Measurements from ENCODE around the gene AATK.

Gene AATK

GRCh38 chr17:81121841-81122733 is 43.9 kb downstream of the AATK start:
- no peak overlapping the region for H3K27ac ChIP-seq (ENCODE audit: low read depth, low read length)
- H3K36me3 ChIP-seq (ENCODE audit: control insufficient read depth, insufficient read depth, low read length): no peaks in the 10 kb centered on the region
- peaks cover 3% of the 10 kb centered on the region for H3K4me1 ChIP-seq (ENCODE audit: control insufficient read depth, insufficient read depth, low read length)
- no peak overlapping the region for H3K4me3 ChIP-seq (ENCODE audit: low read length)
- peaks cover 7% of the 10 kb centered on the region for H3K27me3 ChIP-seq (ENCODE audit: control insufficient read depth, insufficient read depth, low read length)
- H3K9ac ChIP-seq (ENCODE audit: low read length): no peak overlapping the region

GRCh38 chr17:81120695-81121621 is 45.1 kb downstream of the AATK start:
- Histone ChIP-seq H3K4me1 (ENCODE audit: control insufficient read depth, insufficient read depth, low read length) (peaks cover 3% of the 10 kb centered on the region), H3K9ac (ENCODE audit: low read length) (no peak overlapping the region), H3K4me3 (ENCODE audit: low read length) (no peak overlapping the region), H3K27me3 (ENCODE audit: control insufficient read depth, insufficient read depth, low read length) (peaks cover 7% of the 10 kb centered on the region), H3K27ac (ENCODE audit: low read depth, low read length) (no peak overlapping the region), H3K36me3 (ENCODE audit: control insufficient read depth, insufficient read depth, low read length) (no peaks in the 10 kb centered on the region)

DNA sequence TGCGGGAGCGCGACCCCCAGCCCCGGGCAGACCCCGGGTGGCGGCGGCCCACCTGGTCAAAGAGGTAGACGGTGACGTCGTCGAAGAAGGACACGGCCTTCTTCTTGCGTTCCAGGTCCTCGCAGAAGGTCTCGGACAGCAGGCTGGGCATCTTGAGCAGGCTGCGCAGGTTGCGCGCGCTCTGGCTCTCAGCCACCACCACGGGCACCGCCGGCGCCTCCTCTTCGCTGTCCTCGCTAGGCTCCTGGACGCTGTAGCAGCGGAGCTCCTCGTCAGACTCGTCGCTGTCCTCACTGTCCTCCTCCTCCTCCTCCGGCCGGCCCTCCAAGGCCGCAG is 45.9 kb downstream of the AATK start:
- no peaks in the 10 kb centered on the region for H3K36me3 ChIP-seq (ENCODE audit: control insufficient read depth, insufficient read depth, low read length)
- no peak overlapping the region for H3K4me3 ChIP-seq (ENCODE audit: low read length)
- peaks cover 3% of the 10 kb centered on the region for H3K4me1 ChIP-seq (ENCODE audit: control insufficient read depth, insufficient read depth, low read length)

GRCh38 chr17:81119223-81120148 is 46.5 kb downstream of the AATK start:
- Histone ChIP-seq H3K4me1 (ENCODE audit: control insufficient read depth, insufficient read depth, low read length) (peaks cover 3% of the 10 kb centered on the region), H3K27ac (ENCODE audit: low read depth, low read length) (no peak overlapping the region), H3K9ac (ENCODE audit: low read length) (no peak overlapping the region)

More for the DNA sequence above, 45.9 kb downstream of the AATK start:
- Histone ChIP-seq H3K27ac (ENCODE audit: low read depth, low read length) (no peak overlapping the region), H3K27me3 (ENCODE audit: control insufficient read depth, insufficient read depth, low read length) (peaks cover 7% of the 10 kb centered on the region), H3K9ac (ENCODE audit: low read length) (no peak overlapping the region)

GRCh38 chr17:81118308-81119221 is 47.5 kb downstream of the AATK start:
- Histone ChIP-seq H3K4me3 (ENCODE audit: low read length) (no peak overlapping the region), H3K27ac (ENCODE audit: low read depth, low read length) (no peak overlapping the region), H3K36me3 (ENCODE audit: control insufficient read depth, insufficient read depth, low read length) (no peaks in the 10 kb centered on the region), H3K4me1 (ENCODE audit: control insufficient read depth, insufficient read depth, low read length) (peaks cover 3% of the 10 kb centered on the region), H3K27me3 (ENCODE audit: control insufficient read depth, insufficient read depth, low read length) (peaks cover 7% of the 10 kb centered on the region), H3K9ac (ENCODE audit: low read length) (no peak overlapping the region)

More at GRCh38 chr17:81119223-81120148, 46.5 kb downstream of the AATK start:
- Histone ChIP-seq H3K27me3 (ENCODE audit: control insufficient read depth, insufficient read depth, low read length) (peaks cover 7% of the 10 kb centered on the region), H3K36me3 (ENCODE audit: control insufficient read depth, insufficient read depth, low read length) (no peaks in the 10 kb centered on the region), H3K4me3 (ENCODE audit: low read length) (peak overlapping the region; percentile 17)

- Histone ChIP-seq H3K27ac (ENCODE audit: low read depth, low read length) (no peak overlapping the region), H3K4me1 (ENCODE audit: control insufficient read depth, insufficient read depth, low read length) (peaks cover 3% of the 10 kb centered on the region)
These were observed 48.3 kb downstream of the AATK start for GRCh38 chr17:81117672-81118198.

GRCh38 chr17:81116704-81117103 is 49.3 kb downstream of the AATK start:
- no peak overlapping the region for H3K4me3 ChIP-seq (ENCODE audit: low read length)
- peaks cover 7% of the 10 kb centered on the region for H3K27me3 ChIP-seq (ENCODE audit: control insufficient read depth, insufficient read depth, low read length)
- peaks cover 3% of the 10 kb centered on the region for H3K4me1 ChIP-seq (ENCODE audit: control insufficient read depth, insufficient read depth, low read length)
- no peaks in the 10 kb centered on the region for H3K36me3 ChIP-seq (ENCODE audit: control insufficient read depth, insufficient read depth, low read length)
- no peak overlapping the region for H3K9ac ChIP-seq (ENCODE audit: low read length)
- H3K27ac ChIP-seq (ENCODE audit: low read depth, low read length): no peak overlapping the region

More at GRCh38 chr17:81117672-81118198, 48.3 kb downstream of the AATK start:
- H3K27me3 ChIP-seq (ENCODE audit: control insufficient read depth, insufficient read depth, low read length): peaks cover 7% of the 10 kb centered on the region
- H3K9ac ChIP-seq (ENCODE audit: low read length): no peak overlapping the region
- no peak overlapping the region for H3K4me3 ChIP-seq (ENCODE audit: low read length)
- H3K36me3 ChIP-seq (ENCODE audit: control insufficient read depth, insufficient read depth, low read length): no peaks in the 10 kb centered on the region

DNA sequence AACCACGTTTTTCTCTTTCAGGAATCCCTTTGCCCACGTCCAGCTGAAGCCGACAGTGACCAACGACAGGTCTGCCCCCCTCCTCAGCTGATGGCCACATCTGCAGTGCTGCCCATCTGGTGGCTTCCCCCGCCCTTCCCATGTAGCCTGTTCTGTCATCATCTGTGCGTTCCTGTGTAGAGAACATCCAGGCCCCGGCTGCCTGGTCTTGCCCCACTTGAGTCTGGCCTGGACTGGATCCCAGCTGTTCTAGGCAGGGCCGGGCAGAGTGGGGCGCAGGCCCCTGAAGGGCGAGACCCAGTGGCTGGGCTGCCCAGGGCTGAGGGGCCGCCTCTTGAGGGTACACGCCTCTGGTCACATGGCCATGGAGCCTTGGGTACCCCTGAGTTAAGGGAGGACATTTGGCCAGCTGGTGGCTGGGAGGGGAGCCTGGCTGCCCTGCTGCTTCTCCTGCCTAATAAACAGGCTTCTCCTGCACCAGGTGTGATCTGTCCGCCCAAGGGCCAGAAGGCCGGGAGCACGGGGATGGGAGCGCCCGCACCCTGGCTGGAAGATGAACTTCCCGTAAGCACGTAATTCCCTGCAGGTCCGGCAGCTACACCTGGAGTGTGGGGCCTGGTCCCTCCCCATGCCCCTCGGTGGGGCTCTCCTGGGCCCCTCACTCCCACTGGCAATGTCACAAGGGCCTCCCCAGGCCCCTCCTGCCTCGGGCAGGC is 50.1 kb downstream of the AATK start:
- H3K27ac ChIP-seq (ENCODE audit: low read depth, low read length): no peak overlapping the region
- peaks cover 3% of the 10 kb centered on the region for H3K4me1 ChIP-seq (ENCODE audit: control insufficient read depth, insufficient read depth, low read length)
- peaks cover 7% of the 10 kb centered on the region for H3K27me3 ChIP-seq (ENCODE audit: control insufficient read depth, insufficient read depth, low read length)
- H3K9ac ChIP-seq (ENCODE audit: low read length): no peak overlapping the region
- no peaks in the 10 kb centered on the region for H3K36me3 ChIP-seq (ENCODE audit: control insufficient read depth, insufficient read depth, low read length)
- no peak overlapping the region for H3K4me3 ChIP-seq (ENCODE audit: low read length)

DNA sequence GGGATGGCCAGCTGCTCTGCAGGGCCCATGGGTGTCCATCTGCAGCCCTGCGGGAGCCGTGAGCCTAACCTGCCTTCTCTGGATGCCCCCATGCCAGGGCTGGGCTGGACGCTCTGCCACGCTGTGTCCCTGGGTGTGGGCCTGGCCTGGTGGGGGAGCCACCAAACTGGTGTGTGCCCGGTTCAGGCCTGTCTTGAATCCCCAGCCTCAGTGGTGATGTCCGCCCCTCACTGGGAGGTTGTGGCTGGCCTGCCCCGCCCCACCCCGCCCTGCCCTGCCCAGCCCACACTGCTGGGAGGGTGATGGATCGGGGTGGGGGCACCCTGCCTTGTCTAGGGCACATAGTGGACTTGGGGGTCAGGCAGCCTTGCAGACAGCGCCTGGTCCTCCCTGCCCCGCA is 50.8 kb downstream of the AATK start:
- peaks cover 7% of the 10 kb centered on the region for H3K27me3 ChIP-seq (ENCODE audit: control insufficient read depth, insufficient read depth, low read length)
- H3K36me3 ChIP-seq (ENCODE audit: control insufficient read depth, insufficient read depth, low read length): no peaks in the 10 kb centered on the region
- H3K27ac ChIP-seq (ENCODE audit: low read depth, low read length): no peak overlapping the region
- H3K4me1 ChIP-seq (ENCODE audit: control insufficient read depth, insufficient read depth, low read length): peaks cover 3% of the 10 kb centered on the region
- H3K4me3 ChIP-seq (ENCODE audit: low read length): no peak overlapping the region
- no peak overlapping the region for H3K9ac ChIP-seq (ENCODE audit: low read length)

- Histone ChIP-seq H3K27ac (ENCODE audit: low read depth, low read length) (no peak overlapping the region), H3K27me3 (ENCODE audit: control insufficient read depth, insufficient read depth, low read length) (peaks cover 7% of the 10 kb centered on the region), H3K36me3 (ENCODE audit: control insufficient read depth, insufficient read depth, low read length) (no peaks in the 10 kb centered on the region), H3K4me3 (ENCODE audit: low read length) (no peak overlapping the region), H3K9ac (ENCODE audit: low read length) (no peak overlapping the region), H3K4me1 (ENCODE audit: control insufficient read depth, insufficient read depth, low read length) (peaks cover 3% of the 10 kb centered on the region)
These were observed 51.5 kb downstream of the AATK start for GRCh38 chr17:81114351-81115093.

All from rectal smooth muscle tissue (tissue), 1 donor.